Common myeloid progenitor, CD34-positive (primary cell): ENCODE measurements around the gene MFSD6L.

Experiments used
- CTCF ChIA-PET: fragments of 350-600 bp; sonication (Branson Sonifier 250); formaldehyde crosslinking; loops from one replicate; lab custom pipeline; 2021; ENCODE audit warnings: antibody characterized with exemption; lab: Charles Lee
- POLR2A ChIA-PET: fragments of 350-600 bp; sonication (Branson Sonifier 250); formaldehyde crosslinking; loops from one replicate; lab custom pipeline; 2021; ENCODE audit warnings: antibody characterized with exemption; lab: Charles Lee
- DNase-seq, 3 donors: peaks; one replicate each; pipeline versions ENCODE4 v3.0.0 to v3.0.0-alpha.2; 2013
- H3K27ac ChIP-seq, 2 experiments: 1 replicate in 1 of 2; 2 replicates in 1 of 2; pipeline ENCODE4 v1.7.0; 2013; ENCODE audit warnings: inconsistent platforms in 2 of 2, low read length in 2 of 2, mild to moderate bottlenecking in 2 of 2, low read depth in 1 of 2, moderate library complexity in 1 of 2; ENCODE audit not compliant: severe bottlenecking in 2 of 2, insufficient read depth in 1 of 2, poor library complexity in 1 of 2
- H3K27me3 ChIP-seq, 5 experiments: replicated peaks in 2 of 5; 1 replicate in 3 of 5; 2 replicates in 2 of 5; pipeline versions ENCODE4 v1.6.1 to v1.7.0; 2013; ENCODE audit warnings: low read length in 4 of 5, mild to moderate bottlenecking in 2 of 5, moderate library complexity in 2 of 5, inconsistent platforms in 1 of 5; ENCODE audit not compliant: insufficient read depth in 5 of 5, control insufficient read depth in 4 of 5
- H3K36me3 ChIP-seq, 4 experiments: 1 replicate in 2 of 4; 2 replicates in 2 of 4; pipeline versions ENCODE4 v1.6.1 to v1.7.0; 2013; ENCODE audit warnings: low read length in 3 of 4, control low read depth in 1 of 4, mild to moderate bottlenecking in 1 of 4; ENCODE audit not compliant: control insufficient read depth in 4 of 4, insufficient read depth in 4 of 4
- H3K4me1 ChIP-seq, 4 experiments: 1 replicate in 3 of 4; 2 replicates in 1 of 4; pipeline versions ENCODE4 v1.6.1 to v1.7.1; 2013; ENCODE audit warnings: low read length in 3 of 4, mild to moderate bottlenecking in 3 of 4, control low read depth in 1 of 4, inconsistent platforms in 1 of 4, moderate library complexity in 1 of 4; ENCODE audit not compliant: control insufficient read depth in 4 of 4, insufficient read depth in 4 of 4; ENCODE audit errors: control extremely low read depth in 1 of 4
- H3K4me3 ChIP-seq, 7 experiments: 1 replicate in 4 of 7; 2 replicates in 3 of 7; pipeline versions ENCODE4 v1.5.1 to v1.7.0; 2013; ENCODE audit warnings: mild to moderate bottlenecking in 7 of 7, low read length in 6 of 7, moderate library complexity in 6 of 7, inconsistent platforms in 2 of 7, low read depth in 2 of 7, control low read depth in 1 of 7; ENCODE audit not compliant: insufficient read depth in 4 of 7, control insufficient read depth in 1 of 7; ENCODE audit errors: extremely low read depth in 1 of 7
- H3K9me3 ChIP-seq, 5 experiments: 1 replicate in 4 of 5; 2 replicates in 1 of 5; pipeline versions ENCODE4 v1.6.1 to v1.7.1; 2013; ENCODE audit warnings: low read length in 4 of 5, mild to moderate bottlenecking in 2 of 5, inconsistent platforms in 1 of 5, low read depth in 1 of 5, moderate library complexity in 1 of 5; ENCODE audit not compliant: control insufficient read depth in 4 of 5, insufficient read depth in 2 of 5; ENCODE audit errors: control extremely low read depth in 1 of 5
- whole genome bisulfite sequencing: methylation state at CpG from one replicate; pipeline ENCODE4 v1.1.5; 2013; ENCODE audit not compliant: insufficient coverage; 5-methylcytosine and 5-hydroxymethylcytosine counted together

MFSD6L gene

DNA sequence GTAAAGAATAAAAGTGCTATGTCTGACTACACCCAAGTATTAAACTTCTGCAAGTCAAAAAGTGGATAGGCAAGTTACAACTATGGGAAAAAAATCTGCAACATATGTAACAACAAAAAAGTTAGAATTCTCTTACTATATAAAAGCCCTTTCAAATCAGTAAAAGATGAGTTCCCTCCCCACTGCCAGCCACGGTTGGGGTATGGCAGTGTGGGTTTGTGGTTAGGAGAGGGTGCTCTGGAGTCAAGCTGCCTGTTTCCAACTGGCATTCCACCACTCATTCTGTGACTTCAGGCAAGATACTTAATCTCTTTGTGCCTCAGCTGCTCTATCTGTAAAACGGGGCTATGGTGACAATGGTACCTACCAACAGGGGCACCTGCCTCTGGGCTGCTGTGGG lies 26.6 kb upstream of the MFSD6L start:
- Histone ChIP-seq H3K27me3 (no peaks in the 10 kb centered on the region), H3K27ac (no peak overlapping the region), H3K4me1 (no peaks in the 10 kb centered on the region), H3K4me3 (no peak overlapping the region), H3K9me3 (peaks cover 0 to 7% (median 0%) of the 10 kb centered on the region in 5 experiments), H3K36me3 (peaks cover 2 to 6% (median 3%) of the 10 kb centered on the region in 4 experiments)
- CTCF ChIA-PET, result interaction anchor here (1.4 to 2.2 kb wide), 3 partner anchors 21 to 172 kb away, joined by 3 to 6 read pairs (median 5); no protein-coding TSS in a partner anchor
- POLR2A ChIA-PET, result no interaction called here
- no CpG with 5 or more reads among the region's 2 CpGs for WGBS
- DNase-seq, result peak in 1 of 3 donors; percentile 10

DNA sequence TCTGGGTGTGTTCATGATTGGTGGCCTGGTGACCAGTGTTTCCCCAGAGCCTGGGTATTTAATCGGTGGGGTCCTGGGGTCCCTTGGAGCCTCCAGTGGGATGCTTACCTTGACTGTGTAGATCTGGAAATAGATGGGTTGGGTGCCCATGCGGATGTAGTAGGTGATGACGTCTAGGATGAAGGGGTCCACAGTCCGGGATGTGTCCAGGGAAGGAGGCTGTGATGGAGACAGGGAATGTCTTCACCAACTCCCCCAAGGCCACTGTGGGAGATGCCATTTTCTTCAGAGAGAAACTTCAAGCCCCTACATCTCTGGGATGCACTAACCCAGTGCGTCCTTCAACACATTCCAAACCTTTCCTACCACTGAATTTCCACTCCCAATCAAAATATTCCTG lies 24.1 kb upstream of the MFSD6L start:
- H3K4me1 ChIP-seq, result no peaks in the 10 kb centered on the region
- WGBS, result 100% methylated on average over 3 of the region's 5 CpGs
- CTCF ChIA-PET, result no interaction called here
- no peak overlapping the region for H3K27ac ChIP-seq
- POLR2A ChIA-PET, result no interaction called here
- peaks cover 0 to 7% (median 0%) of the 10 kb centered on the region in 5 experiments for H3K9me3 ChIP-seq
- H3K36me3 ChIP-seq, result peaks cover 2 to 6% (median 4%) of the 10 kb centered on the region in 4 experiments
- H3K27me3 ChIP-seq, result no peaks in the 10 kb centered on the region
- H3K4me3 ChIP-seq, result no peak overlapping the region
- no peak for DNase-seq

DNA sequence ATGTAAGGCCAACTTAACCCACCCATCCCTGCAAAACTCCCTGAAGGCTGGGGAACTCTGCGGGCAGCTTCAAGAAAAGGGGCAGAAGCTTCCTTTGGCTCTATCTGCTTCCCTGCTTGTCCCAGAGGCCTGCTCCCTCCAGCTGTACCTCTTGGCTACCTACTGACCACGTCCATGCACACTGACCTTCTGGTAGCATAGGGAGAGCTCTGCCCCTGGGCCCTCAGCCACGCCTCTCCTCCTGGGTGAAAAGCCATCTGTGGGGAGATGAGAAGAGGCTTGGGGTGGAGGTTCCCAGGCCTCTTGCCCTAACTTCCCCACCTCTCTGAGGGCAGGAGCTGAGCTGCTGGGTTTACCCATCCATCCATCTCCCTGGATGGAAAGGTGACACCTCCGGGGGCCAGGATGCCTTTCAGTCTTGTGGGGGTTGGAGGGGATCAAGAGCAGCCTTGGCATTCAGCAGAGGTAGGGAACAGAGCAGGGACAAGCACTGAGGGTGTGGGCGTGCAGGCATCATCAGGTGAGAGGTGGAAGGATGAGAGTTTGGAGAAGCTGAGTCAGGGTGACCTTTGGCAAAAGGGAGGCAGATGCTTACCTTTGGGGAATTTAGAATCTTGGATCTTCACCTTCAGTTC lies 23.4 kb upstream of the MFSD6L start:
- no peak for DNase-seq
- ChIA-PET POLR2A (no interaction called here), CTCF (no interaction called here)
- WGBS, result 92% methylated on average over 3 of the region's 5 CpGs
- Histone ChIP-seq H3K27me3 (no peaks in the 10 kb centered on the region), H3K36me3 (peaks cover 2 to 6% (median 5%) of the 10 kb centered on the region in 4 experiments), H3K4me1 (no peaks in the 10 kb centered on the region), H3K9me3 (peaks cover 0 to 7% (median 0%) of the 10 kb centered on the region in 5 experiments), H3K27ac (no peak overlapping the region), H3K4me3 (no peak overlapping the region)

DNA sequence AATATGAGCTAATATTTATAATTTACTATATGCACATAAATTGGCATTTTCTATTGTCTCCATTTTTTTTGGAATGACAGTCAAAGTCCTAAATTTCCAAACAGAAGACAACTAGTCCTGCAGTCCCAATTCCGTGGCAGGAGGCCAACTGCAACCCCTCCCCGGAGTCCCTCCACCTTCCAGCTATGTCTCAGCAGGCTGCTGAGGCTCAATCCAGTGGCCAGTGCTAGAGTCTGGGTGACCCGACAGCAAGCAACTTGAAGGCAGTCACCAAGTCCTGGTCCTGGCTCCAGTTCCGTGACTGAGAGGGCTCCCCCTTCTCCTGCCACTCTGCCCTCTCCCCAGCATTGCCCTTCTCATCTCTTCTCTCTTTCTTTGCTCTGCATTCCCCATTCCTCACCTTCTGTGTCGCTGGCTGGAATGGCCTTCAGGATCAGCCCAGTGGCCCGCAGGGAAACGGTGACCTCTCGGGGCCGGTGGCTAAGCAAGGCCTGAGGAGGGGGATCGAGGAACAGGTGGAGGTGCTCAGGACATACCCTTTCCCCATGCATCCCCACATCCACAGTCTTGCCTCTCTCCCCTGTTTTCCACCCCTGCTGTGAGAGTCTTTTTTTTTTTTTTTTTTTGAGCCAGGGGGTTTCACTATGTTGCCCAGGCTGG lies 22.4 kb upstream of the MFSD6L start:
- ChIA-PET CTCF (no interaction called here), POLR2A (no interaction called here)
- Histone ChIP-seq H3K4me1 (no peaks in the 10 kb centered on the region), H3K9me3 (peaks cover 0 to 7% (median 0%) of the 10 kb centered on the region in 5 experiments), H3K4me3 (no peak overlapping the region), H3K27ac (no peak overlapping the region), H3K36me3 (peaks cover 2 to 6% (median 4%) of the 10 kb centered on the region in 4 experiments), H3K27me3 (no peaks in the 10 kb centered on the region)
- 96% methylated on average over 7 of the region's 10 CpGs for WGBS
- no peak for DNase-seq

DNA sequence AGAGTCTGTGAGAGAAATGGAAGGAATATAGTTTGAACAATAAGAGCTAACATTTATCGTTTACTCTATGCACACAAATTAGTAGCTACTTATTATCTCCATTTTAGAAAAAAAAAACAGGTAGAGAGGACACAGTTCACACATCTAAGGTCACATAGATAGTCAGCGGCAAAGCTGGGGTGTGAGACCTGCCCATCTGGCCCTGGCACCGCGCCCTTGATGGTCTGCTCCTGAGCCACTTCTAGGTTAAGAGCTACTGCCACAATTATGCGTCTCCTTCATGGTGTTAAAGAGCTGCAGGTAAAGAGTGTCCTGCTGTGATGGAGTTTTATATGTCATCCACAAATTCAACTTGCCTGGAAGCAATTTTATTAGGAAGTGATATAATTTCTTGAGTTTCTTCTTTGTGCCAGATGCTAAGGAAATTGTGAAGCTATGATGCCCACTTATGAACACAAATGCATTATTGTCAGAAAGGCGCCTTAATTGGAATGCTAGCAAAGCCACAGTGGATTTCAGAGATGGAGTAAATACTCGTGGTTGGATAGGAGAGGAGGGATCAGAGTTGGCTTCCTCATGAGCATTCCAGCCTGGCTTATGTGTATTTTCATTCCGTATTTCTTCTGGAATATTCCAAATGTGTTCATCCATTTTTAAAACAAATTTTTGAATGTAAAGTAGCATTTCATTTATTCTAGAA lies 21.3 kb upstream of the MFSD6L start:
- Histone ChIP-seq H3K27me3 (no peaks in the 10 kb centered on the region), H3K4me3 (no peak overlapping the region), H3K27ac (no peak overlapping the region), H3K4me1 (no peaks in the 10 kb centered on the region), H3K9me3 (peaks cover 0 to 7% (median 0%) of the 10 kb centered on the region in 5 experiments), H3K36me3 (peaks cover 2 to 6% (median 4%) of the 10 kb centered on the region in 4 experiments)
- WGBS, result 97% methylated on average over 4 of the region's 8 CpGs
- DNase-seq, result no peak
- ChIA-PET POLR2A (interaction anchor here (0.6 kb wide), 1 partner anchor 80 kb away, joined by 3 read pairs; no protein-coding TSS in a partner anchor), CTCF (no interaction called here)

DNA sequence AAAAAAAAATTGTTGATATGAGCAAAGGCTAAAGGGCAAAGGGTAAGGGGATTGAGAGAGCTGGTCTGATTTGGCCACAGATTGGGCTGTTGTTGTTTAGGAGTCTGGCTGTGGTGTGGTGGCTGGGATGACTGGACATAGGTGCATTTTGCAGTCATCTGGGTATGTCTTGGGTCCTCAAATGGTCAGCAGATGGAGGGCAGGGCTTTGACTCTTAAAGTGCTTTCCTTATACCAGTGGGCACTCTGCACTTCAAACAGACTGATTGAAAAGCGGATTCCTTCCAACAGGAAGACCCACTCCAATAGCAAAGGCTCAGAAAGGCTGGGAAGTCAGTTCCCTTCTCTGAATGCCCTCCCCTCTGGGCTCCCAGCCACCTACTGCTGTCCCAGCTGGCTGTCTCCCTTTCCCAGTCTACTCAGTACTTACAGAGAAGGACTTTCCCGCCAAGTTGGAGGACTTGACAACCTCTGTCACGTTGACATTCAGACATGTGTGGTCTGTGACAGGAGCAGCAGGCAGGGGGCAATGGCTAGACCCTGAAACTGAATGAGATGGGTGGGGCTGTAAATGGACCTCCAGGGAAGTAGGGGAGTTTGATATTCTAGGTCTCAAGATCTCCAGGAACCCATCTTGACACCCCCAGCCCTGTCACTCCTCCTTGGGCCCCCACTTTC lies 19.6 kb upstream of the MFSD6L start:
- WGBS, result 89% methylated on average over 3 of the region's 3 CpGs
- Histone ChIP-seq H3K4me3 (no peak overlapping the region), H3K4me1 (no peaks in the 10 kb centered on the region), H3K9me3 (no peaks in the 10 kb centered on the region), H3K36me3 (peaks cover 3 to 6% (median 5%) of the 10 kb centered on the region in 4 experiments), H3K27me3 (no peaks in the 10 kb centered on the region), H3K27ac (no peak overlapping the region)
- ChIA-PET POLR2A (no interaction called here), CTCF (no interaction called here)
- DNase-seq, result no peak
